Nephron progenitor cell (in vitro differentiated cells): ENCODE data around the gene TMEM132C.
A peak's percentile ranks its signal among the peaks of the same experiment; 100 is the strongest.

Experiments
- DNase-seq: peaks from one replicate; pipeline ENCODE4 v3.0.0; 2021
- H3K27ac Mint-ChIP-seq: 2 replicates; pipeline ENCODE4 v1.8.0; 2021; ENCODE audit warnings: mild to moderate bottlenecking, moderate library complexity, mixed read lengths
- H3K27me3 Mint-ChIP-seq: 2 replicates; pipeline ENCODE4 v1.8.0; 2021; ENCODE audit warnings: mild to moderate bottlenecking, low read depth, mixed read lengths; ENCODE audit not compliant: poor library complexity
- H3K36me3 Mint-ChIP-seq: 2 replicates; pipeline ENCODE4 v1.8.0; 2021; ENCODE audit warnings: low read depth, mixed read lengths
- H3K4me1 Mint-ChIP-seq: 2 replicates; pipeline ENCODE4 v1.8.0; 2021; ENCODE audit warnings: mixed read lengths
- H3K4me3 Mint-ChIP-seq: 2 replicates; pipeline ENCODE4 v1.8.0; 2021; ENCODE audit warnings: mild to moderate bottlenecking, moderate library complexity, mixed read lengths
- H3K9me3 Mint-ChIP-seq: 2 replicates; pipeline ENCODE4 v1.8.0; 2021; ENCODE audit warnings: mild to moderate bottlenecking, moderate library complexity, mixed read lengths
- CTCF ChIP-seq: fragments of 200-600 bp; sonication (generic); IDR thresholded peaks from 2 replicates; pipeline ENCODE4 v1.5.0; 2021; ENCODE audit warnings: antibody characterized with exemption

TMEM132C gene

GRCh38 chr12:128554546-128555304, 287.8 kb downstream of the TMEM132C start:
- H3K4me1 Mint-ChIP-seq: peaks cover 51% of the 10 kb centered on the region
- H3K27ac Mint-ChIP-seq: no peak overlapping the region
- DNase-seq: no peak
- peaks cover 39% of the 10 kb centered on the region for H3K36me3 Mint-ChIP-seq
- H3K4me3 Mint-ChIP-seq: no peak overlapping the region
- H3K27me3 Mint-ChIP-seq: no peaks in the 10 kb centered on the region
- H3K9me3 Mint-ChIP-seq: peaks cover 19% of the 10 kb centered on the region
- no peak for TF ChIP-seq CTCF

GRCh38 chr12:128557231-128557630, 290.3 kb downstream of the TMEM132C start:
- H3K27me3 Mint-ChIP-seq: no peaks in the 10 kb centered on the region
- no peak for TF ChIP-seq CTCF
- peaks cover 19% of the 10 kb centered on the region for H3K9me3 Mint-ChIP-seq
- peaks cover 57% of the 10 kb centered on the region for H3K36me3 Mint-ChIP-seq
- no peak overlapping the region for H3K27ac Mint-ChIP-seq
- H3K4me3 Mint-ChIP-seq: no peak overlapping the region
- DNase-seq: no peak
- peaks cover 29% of the 10 kb centered on the region for H3K4me1 Mint-ChIP-seq

- H3K4me3 Mint-ChIP-seq: no peak overlapping the region
- no peak for TF ChIP-seq CTCF
- peaks cover 5% of the 10 kb centered on the region for H3K27me3 Mint-ChIP-seq
- H3K4me1 Mint-ChIP-seq: peaks cover 22% of the 10 kb centered on the region
- H3K9me3 Mint-ChIP-seq: peaks cover 7% of the 10 kb centered on the region
- H3K27ac Mint-ChIP-seq: no peak overlapping the region
- peaks cover 47% of the 10 kb centered on the region for H3K36me3 Mint-ChIP-seq
- no peak for DNase-seq
Observed at GRCh38 chr12:128564956-128565355, 298.0 kb downstream of the TMEM132C start.

GRCh38 chr12:128567730-128568129, 300.8 kb downstream of the TMEM132C start:
- DNase-seq: no peak
- Mint-ChIP-seq H3K27ac (no peak overlapping the region), H3K9me3 (peaks cover 8% of the 10 kb centered on the region), H3K27me3 (peaks cover 5% of the 10 kb centered on the region), H3K36me3 (peaks cover 39% of the 10 kb centered on the region), H3K4me1 (peaks cover 29% of the 10 kb centered on the region), H3K4me3 (no peak overlapping the region)
- no peak for TF ChIP-seq CTCF

- Mint-ChIP-seq H3K9me3 (peaks cover 9% of the 10 kb centered on the region), H3K4me1 (peaks cover 29% of the 10 kb centered on the region), H3K36me3 (peaks cover 31% of the 10 kb centered on the region), H3K4me3 (no peak overlapping the region), H3K27ac (peak overlapping the region; percentile 54), H3K27me3 (peaks cover 5% of the 10 kb centered on the region)
- DNase-seq: no peak
- no peak for TF ChIP-seq CTCF
Observed at GRCh38 chr12:128570191-128571065, 303.5 kb downstream of the TMEM132C start.
